OCI-LY7 (cell line): ENCODE data around the gene PCARE. TPM values are rescaled to one million over a fixed set of nuclear protein-coding genes. Genes with fewer than 3 reads are reported as not detected.

Experiments
- BruUV-seq: library from RNA; stranded (reverse); fragments of 400-500 nt; replicated peaks from 2 replicates; lab custom pipeline; 2021; lab: Mats Ljungman, UMichigan
- CTCF ChIA-PET: fragments of 300-600 bp; sonication (Branson Sonifier 250); formaldehyde crosslinking; loops from one replicate; lab custom pipeline; 2022; ENCODE audit warnings: antibody characterized with exemption; ENCODE audit not compliant: unreplicated experiment; lab: Charles Lee
- POLR2A ChIA-PET: fragments of 300-600 bp; sonication (Branson Sonifier 250); formaldehyde crosslinking; loops from one replicate; lab custom pipeline; 2022; ENCODE audit warnings: antibody characterized with exemption; lab: Charles Lee
- DNase-seq: peaks from one replicate; pipeline ENCODE4 v3.0.0-alpha.2; 2015; ENCODE audit warnings: low spot score
- H2AFZ ChIP-seq: fragments of 200-600 bp; sonication (generic), shearing (Covaris generic); 2 replicates; pipeline ENCODE4 v1.6.1; 2014; ENCODE audit warnings: mild to moderate bottlenecking, antibody characterized with exemption, low read length, moderate library complexity
- H3K27ac ChIP-seq: fragments of 200-600 bp; sonication (generic); 2 replicates; pipeline ENCODE4 v1.5.1; 2014; ENCODE audit warnings: mixed run types, low read depth, mild to moderate bottlenecking, moderate library complexity, low read length, inconsistent platforms; ENCODE audit not compliant: poor library complexity, severe bottlenecking
- H3K36me3 ChIP-seq: fragments of 200-600 bp; sonication (generic); 2 replicates; pipeline ENCODE4 v1.6.1; 2014; ENCODE audit warnings: mild to moderate bottlenecking, antibody characterized with exemption, low read length, moderate library complexity, mixed read lengths; ENCODE audit not compliant: insufficient read depth
- H3K4me1 ChIP-seq: fragments of 200-600 bp; sonication (generic); 2 replicates; pipeline ENCODE4 v1.5.1; 2014; ENCODE audit warnings: mild to moderate bottlenecking, low read length; ENCODE audit not compliant: insufficient read depth, poor library complexity, severe bottlenecking
- H3K4me2 ChIP-seq: fragments of 200-600 bp; sonication (generic); 2 replicates; pipeline ENCODE4 v1.6.1; 2014; ENCODE audit warnings: mild to moderate bottlenecking, low read length
- H3K4me3 ChIP-seq: fragments of 200-600 bp; sonication (generic); 2 replicates; pipeline ENCODE4 v1.5.1; 2014; ENCODE audit warnings: mild to moderate bottlenecking, low read depth, low read length; ENCODE audit not compliant: poor library complexity, severe bottlenecking
- H3K79me2 ChIP-seq: fragments of 200-600 bp; sonication (generic); 2 replicates; pipeline ENCODE4 v1.6.1; 2016; ENCODE audit warnings: low read depth, mild to moderate bottlenecking, low read length, moderate library complexity, mixed read lengths; ENCODE audit not compliant: insufficient read depth
- H3K9me2 ChIP-seq: fragments of 200-600 bp; sonication (generic); 2 replicates; pipeline ENCODE4 v1.6.1; 2016; ENCODE audit warnings: mild to moderate bottlenecking, low read length, mixed read lengths; ENCODE audit not compliant: insufficient read depth
- H3K9me3 ChIP-seq: fragments of 200-600 bp; sonication (generic); 2 replicates; pipeline ENCODE4 v1.6.1; 2014; ENCODE audit warnings: mild to moderate bottlenecking, mixed run types, low read length, mixed read lengths
- H4K20me1 ChIP-seq: fragments of 200-600 bp; sonication (generic); 2 replicates; pipeline ENCODE4 v1.6.1; 2014; ENCODE audit warnings: mild to moderate bottlenecking, antibody characterized with exemption, low read length, moderate library complexity, mixed read lengths; ENCODE audit not compliant: insufficient read depth
- CTCF ChIP-seq: fragments of 200-600 bp; sonication (generic); conservative IDR thresholded peaks from 2 replicates; pipeline ENCODE4 v1.5.1; 2014; ENCODE audit warnings: mild to moderate bottlenecking, antibody characterized with exemption, low read length, moderate library complexity, mixed read lengths
- EZH2phosphoT487 ChIP-seq: fragments of 200-600 bp; sonication (generic); IDR thresholded peaks from 2 replicates; pipeline ENCODE4 v1.6.1; 2018; ENCODE audit warnings: low read depth, borderline replicate concordance, mild to moderate bottlenecking, mixed run types, antibody characterized with exemption, low read length, moderate library complexity, mixed read lengths
- intact Hi-C: fragments of 100-400 bp; cut with micrococcal nuclease; formaldehyde crosslinking; loops from one replicate; pipeline ENCODE4 v1.10.0; 2022; ENCODE audit not compliant: unreplicated experiment
- total RNA-seq, 2 experiments: library from RNA; depleted of rRNA in 1 of 2; stranded (reverse); fragments of >200 nt in 1 of 2; shearing (Covaris generic) in 1 of 2; gene quantifications; 2 replicates each; pipeline ENCODE4 v1.2.3, GENCODE V29; 2014 to 2022

Gene PCARE
- total RNA-seq, 2 experiments from 2014 or later, result not detected

DNA sequence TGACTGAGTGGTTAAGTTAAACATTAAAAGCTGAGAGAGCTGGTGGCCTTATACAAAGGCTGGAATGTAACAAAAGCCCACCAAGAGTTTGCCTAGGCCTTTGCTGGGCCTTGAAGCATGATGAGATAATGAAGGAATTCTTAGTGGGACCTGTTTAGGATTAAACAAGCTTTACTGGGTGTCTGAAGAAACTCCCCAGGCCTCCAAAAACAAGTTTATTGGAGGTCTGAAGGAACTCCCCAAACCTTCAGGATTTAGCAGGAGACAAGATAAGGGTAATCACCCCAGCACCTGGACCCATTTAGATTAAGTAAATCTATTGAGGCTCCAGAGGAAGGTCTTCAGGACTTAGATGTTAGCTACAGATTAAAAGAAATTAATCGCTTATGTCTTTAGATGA is 18.7 kb downstream of the PCARE start:
- no peaks in the 10 kb centered on the region for H3K36me3 ChIP-seq
- no peaks in the 10 kb centered on the region for H3K4me1 ChIP-seq
- POLR2A ChIA-PET, result interaction anchor here (0.6 kb wide), 1 partner anchor 583 kb away, joined by 3 read pairs; no protein-coding TSS in a partner anchor
- TF ChIP-seq CTCF, result no peak
- no peak for TF ChIP-seq EZH2phosphoT487
- no peak for DNase-seq
- CTCF ChIA-PET, result no interaction called here
- intact Hi-C loops, result no loop called here
- BruUV-seq, result no TSS peak
- no peaks in the 10 kb centered on the region for H4K20me1 ChIP-seq
- H3K27ac ChIP-seq, result no peak overlapping the region
- H3K9me3 ChIP-seq, result no peaks in the 10 kb centered on the region
- H3K4me3 ChIP-seq, result no peak overlapping the region
- H3K9me2 ChIP-seq, result no peaks in the 10 kb centered on the region
- no peak overlapping the region for H3K4me2 ChIP-seq
- no peak overlapping the region for H2AFZ ChIP-seq
- no peaks in the 10 kb centered on the region for H3K79me2 ChIP-seq

DNA sequence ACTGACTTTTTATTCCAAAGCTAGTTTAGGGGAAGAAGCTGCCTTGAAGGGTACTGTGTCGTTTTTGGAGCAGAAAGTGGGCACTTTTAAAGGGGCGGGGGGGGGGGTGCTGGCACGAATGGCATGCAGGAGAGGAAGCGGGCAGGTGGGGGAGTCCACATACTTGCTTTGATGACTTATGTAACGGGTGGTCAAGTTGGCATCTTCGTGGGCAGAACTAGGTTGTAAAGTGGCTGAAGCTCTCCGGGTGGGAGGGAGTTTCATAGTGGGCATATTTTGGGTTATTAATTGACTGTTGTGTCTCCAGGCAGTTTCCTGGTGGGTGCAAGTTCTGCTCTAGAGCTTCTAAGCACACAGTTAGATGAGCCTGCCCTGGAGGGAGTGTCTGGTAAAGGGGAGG is 19.9 kb downstream of the PCARE start:
- TF ChIP-seq EZH2phosphoT487 (no peak), CTCF (no peak)
- no peaks in the 10 kb centered on the region for H3K4me1 ChIP-seq
- H3K4me2 ChIP-seq, result no peak overlapping the region
- H3K9me2 ChIP-seq, result no peaks in the 10 kb centered on the region
- ChIA-PET POLR2A (interaction anchor here (0.7 kb wide), 1 partner anchor 14 kb away, joined by 6 read pairs; no protein-coding TSS in a partner anchor), CTCF (no interaction called here)
- no peak for DNase-seq
- no peaks in the 10 kb centered on the region for H3K36me3 ChIP-seq
- H3K4me3 ChIP-seq, result no peak overlapping the region
- no peaks in the 10 kb centered on the region for H4K20me1 ChIP-seq
- no peak overlapping the region for H2AFZ ChIP-seq
- no peak overlapping the region for H3K27ac ChIP-seq
- no TSS peak for BruUV-seq
- no peaks in the 10 kb centered on the region for H3K9me3 ChIP-seq
- no peaks in the 10 kb centered on the region for H3K79me2 ChIP-seq
- intact Hi-C loops, result no loop called here

DNA sequence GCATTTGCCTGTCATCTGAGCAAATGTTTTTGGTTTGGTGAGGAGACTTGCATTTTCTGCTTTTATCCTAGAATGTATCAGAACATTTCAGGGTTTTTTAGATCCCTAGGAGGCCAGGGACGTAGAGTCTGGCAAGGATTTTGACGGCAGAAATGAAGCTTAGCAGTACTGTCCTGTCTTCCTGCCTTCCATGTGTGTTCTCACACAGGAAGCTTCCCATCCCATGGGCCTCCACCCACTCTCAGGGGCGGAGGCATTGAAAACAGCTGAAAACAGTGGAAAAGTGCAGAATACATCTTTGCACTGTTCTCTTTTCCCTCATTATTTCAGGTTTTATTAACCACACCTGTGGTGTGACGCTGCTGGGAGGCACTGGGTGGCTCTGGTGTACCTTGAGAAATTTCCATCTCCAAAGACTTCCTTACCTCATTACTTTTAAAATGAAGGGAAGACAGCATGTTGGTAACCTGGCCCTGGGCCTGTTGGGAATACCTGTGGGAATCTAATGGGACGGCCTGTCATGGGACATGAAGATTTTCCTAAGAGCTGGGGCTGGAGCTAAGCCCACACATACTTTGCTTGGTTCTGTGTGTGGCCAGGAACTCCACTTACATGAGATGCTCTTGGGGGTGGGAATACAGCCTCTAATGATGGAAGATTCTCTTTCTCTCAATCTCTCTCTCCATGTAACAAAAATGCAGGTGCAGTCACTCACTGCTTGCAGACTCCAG is 20.5 kb downstream of the PCARE start:
- Histone ChIP-seq H3K4me2 (no peak overlapping the region), H3K79me2 (no peaks in the 10 kb centered on the region), H3K9me2 (no peaks in the 10 kb centered on the region), H3K4me1 (no peaks in the 10 kb centered on the region), H3K4me3 (no peak overlapping the region), H4K20me1 (no peaks in the 10 kb centered on the region), H3K9me3 (no peaks in the 10 kb centered on the region), H2AFZ (no peak overlapping the region), H3K36me3 (no peaks in the 10 kb centered on the region), H3K27ac (no peak overlapping the region)
- no peak for DNase-seq
- intact Hi-C loops, result no loop called here
- ChIA-PET POLR2A (no interaction called here), CTCF (no interaction called here)
- no peak for TF ChIP-seq EZH2phosphoT487
- no peak for TF ChIP-seq CTCF
- BruUV-seq, result no TSS peak
